Vagina (tissue), 2 donors: ENCODE results near the gene SCIN. TPM values are rescaled to one million over a fixed set of nuclear protein-coding genes. Genes with fewer than 3 reads are reported as not detected.

Experiments used
- DNase-seq, 2 donors: peaks; one replicate each; pipeline ENCODE4 v3.0.0-alpha.2; 2017; ENCODE audit errors: extremely low spot score in 2 of 2
- H3K27ac ChIP-seq: fragments of 200-600 bp; sonication (generic); one replicate; pipeline ENCODE4 v1.5.1; 2019
- H3K27me3 ChIP-seq: fragments of 200-600 bp; sonication (generic); one replicate; pipeline ENCODE4 v1.5.1; 2019
- H3K36me3 ChIP-seq, 2 donors: fragments of 200-600 bp; sonication (generic); one replicate each; pipeline ENCODE4 v1.5.1; 2017 to 2019
- H3K4me1 ChIP-seq: fragments of 200-600 bp; sonication (generic); one replicate; pipeline ENCODE4 v1.5.1; 2019
- H3K4me3 ChIP-seq, 2 donors: fragments of 200-600 bp; sonication (generic); 1 replicate in 1 of 2; 2 replicates in 1 of 2; pipeline ENCODE4 v1.5.1; 2016 to 2019
- H3K9me3 ChIP-seq: fragments of 200-600 bp; sonication (generic); one replicate; pipeline ENCODE4 v1.5.1; 2019
- CTCF ChIP-seq, 3 experiments: fragments of 450-650 bp in 2 of 3; fragments of 200-600 bp in 1 of 3; sonication (generic) in 1 of 3; IDR thresholded peaks; one replicate each; pipeline ENCODE4 v1.5.1; 2017 to 2019; ENCODE audit warnings: antibody characterized with exemption in 3 of 3, mild to moderate bottlenecking in 2 of 3, moderate library complexity in 2 of 3
- POLR2A ChIP-seq, 2 donors: fragments of 450-650 bp; IDR thresholded peaks; one replicate each; pipeline ENCODE4 v1.6.1; 2017; ENCODE audit warnings: antibody characterized with exemption in 2 of 2, mild to moderate bottlenecking in 2 of 2, moderate library complexity in 2 of 2
- POLR2AphosphoS5 ChIP-seq, 2 donors: sonication (generic); formaldehyde crosslinking; IDR thresholded peaks; one replicate each; pipeline ENCODE4 v1.9.0; 2017; ENCODE audit warnings: antibody characterized with exemption in 2 of 2, mild to moderate bottlenecking in 2 of 2, low read depth in 1 of 2; ENCODE audit not compliant: insufficient read depth in 1 of 2
- intact Hi-C: fragments of 100-400 bp; cut with DNase I; formaldehyde crosslinking; loops from one replicate; pipeline ENCODE4 v1.15.1; 2023
- total RNA-seq: library from RNA; depleted of rRNA; stranded (reverse); fragments of >200 nt; gene quantifications from one replicate; pipeline ENCODE4 v1.2.3, GENCODE V29; 2016

SCIN gene
- total RNA-seq, 1 donor from 2014 or later, result 0.74 TPM

GRCh38 chr7:12565873-12566272, 4.6 kb upstream of the SCIN start:
- Histone ChIP-seq H3K9me3 (no peaks in the 10 kb centered on the region), H3K4me1 (peaks cover 15% of the 10 kb centered on the region), H3K4me3 (no peak overlapping the region), H3K36me3 (no peaks in the 10 kb centered on the region), H3K27me3 (no peaks in the 10 kb centered on the region), H3K27ac (no peak overlapping the region)
- intact Hi-C loops, result no loop called here
- TF ChIP-seq CTCF (IDR thresholded peaks at IDR 0.05) (no peak), POLR2AphosphoS5 (IDR thresholded peaks at IDR 0.05; ENCODE audit: insufficient read depth in 1 of 2, low read depth in 1 of 2) (no peak)
- DNase-seq, result no peak

GRCh38 chr7:12567015-12567414, 3.5 kb upstream of the SCIN start:
- no peak for DNase-seq
- H3K27ac ChIP-seq, result no peak overlapping the region
- no peak overlapping the region for H3K4me3 ChIP-seq
- no peaks in the 10 kb centered on the region for H3K36me3 ChIP-seq
- no peaks in the 10 kb centered on the region for H3K27me3 ChIP-seq
- H3K4me1 ChIP-seq, result peaks cover 16% of the 10 kb centered on the region
- H3K9me3 ChIP-seq, result no peaks in the 10 kb centered on the region
- TF ChIP-seq POLR2A (IDR thresholded peaks at IDR 0.05), result no peak
- no peak for TF ChIP-seq CTCF (IDR thresholded peaks at IDR 0.05)
- TF ChIP-seq POLR2AphosphoS5 (IDR thresholded peaks at IDR 0.05; ENCODE audit: insufficient read depth in 1 of 2, low read depth in 1 of 2), result no peak
- intact Hi-C loops, result no loop called here

GRCh38 chr7:12569673-12570072, 847 bp upstream of the SCIN start:
- H3K27ac ChIP-seq, result no peak overlapping the region
- intact Hi-C loops, result no loop called here
- TF ChIP-seq POLR2AphosphoS5 (IDR thresholded peaks at IDR 0.05; ENCODE audit: insufficient read depth in 1 of 2, low read depth in 1 of 2) (no peak), CTCF (IDR thresholded peaks at IDR 0.05) (no peak), POLR2A (IDR thresholded peaks at IDR 0.05) (no peak)
- no peak for DNase-seq
- peaks cover 16% of the 10 kb centered on the region for H3K4me1 ChIP-seq
- no peaks in the 10 kb centered on the region for H3K36me3 ChIP-seq
- no peak overlapping the region for H3K4me3 ChIP-seq
- no peaks in the 10 kb centered on the region for H3K27me3 ChIP-seq
- H3K9me3 ChIP-seq, result no peaks in the 10 kb centered on the region

GRCh38 chr7:12570168-12570533, 369 bp upstream of the SCIN start:
- H3K27ac ChIP-seq, result no peak overlapping the region
- TF ChIP-seq POLR2AphosphoS5 (IDR thresholded peaks at IDR 0.05; ENCODE audit: insufficient read depth in 1 of 2, low read depth in 1 of 2), result peak in 1 of 2 donors; percentile 15
- TF ChIP-seq POLR2A (IDR thresholded peaks at IDR 0.05), result no peak
- H3K4me3 ChIP-seq, result peak overlapping the region; percentile 37 to 41
- peaks cover 16% of the 10 kb centered on the region for H3K4me1 ChIP-seq
- DNase-seq, result no peak
- H3K36me3 ChIP-seq, result no peaks in the 10 kb centered on the region
- H3K27me3 ChIP-seq, result no peaks in the 10 kb centered on the region
- H3K9me3 ChIP-seq, result no peaks in the 10 kb centered on the region
- intact Hi-C loops, result no loop called here

- TF ChIP-seq CTCF (IDR thresholded peaks at IDR 0.05), result no peak
- no peak for TF ChIP-seq POLR2AphosphoS5 (IDR thresholded peaks at IDR 0.05; ENCODE audit: insufficient read depth in 1 of 2, low read depth in 1 of 2)
- no peak for TF ChIP-seq POLR2A (IDR thresholded peaks at IDR 0.05)
- H3K4me1 ChIP-seq, result peaks cover 16% of the 10 kb centered on the region
- H3K27ac ChIP-seq, result no peak overlapping the region
- intact Hi-C loops, result no loop called here
- H3K9me3 ChIP-seq, result no peaks in the 10 kb centered on the region
- no peak overlapping the region for H3K4me3 ChIP-seq
- H3K36me3 ChIP-seq, result no peaks in the 10 kb centered on the region
- no peak for DNase-seq
- H3K27me3 ChIP-seq, result no peaks in the 10 kb centered on the region
Observed at GRCh38 chr7:12571691-12572090, 1.2 kb downstream of the SCIN start.
